ENCODE measurements around the gene CAPRIN1. TPM values are rescaled to one million over a fixed set of nuclear protein-coding genes. Genes with fewer than 3 reads are reported as not detected.

Gene CAPRIN1
- total and polyA plus RNA-seq, 2 of the 8 experiments (the other 6 are each of a cell fraction or from before 2014, with no cell fraction given), result 221 to 317 TPM

GRCh38 chr11:34111722-34112270 is 60.3 kb downstream of the CAPRIN1 start:
- H3K56ac ChIP-seq (replicated peaks; ENCODE audit: insufficient read length, low read depth, low read length), result no peak overlapping the region
- H2BK15ac ChIP-seq (ENCODE audit: low read length), result no peak overlapping the region
- no peak overlapping the region for H3K27ac ChIP-seq (ENCODE audit: low read depth, low read length)
- no peak overlapping the region for H3K23ac ChIP-seq (ENCODE audit: insufficient read length)
- H3K14ac ChIP-seq (ENCODE audit: insufficient read length), result no peak overlapping the region
- H2AFZ ChIP-seq (ENCODE audit: low read length), result no peak overlapping the region
- no peaks in the 10 kb centered on the region for H3K9me3 ChIP-seq (ENCODE audit: insufficient read depth in 2 of 2, low read depth in 1 of 2, low read length in 1 of 2)
- H2BK12ac ChIP-seq (ENCODE audit: low read depth, low read length), result no peak overlapping the region
- FAIRE-seq (no peak), DNase-seq (ENCODE audit: low read depth in 1 of 2, low spot score in 2 of 2) (no peak)
- no peak overlapping the region for H4K5ac ChIP-seq (ENCODE audit: insufficient read length, low read depth, low read length)
- no peak overlapping the region for H2BK20ac ChIP-seq (ENCODE audit: low read length)
- no peak overlapping the region for H2BK5ac ChIP-seq (ENCODE audit: low read depth, low read length)
- H4K91ac ChIP-seq (replicated peaks; ENCODE audit: insufficient read length, low read length), result no peak overlapping the region
- peaks cover 4 to 6% of the 10 kb centered on the region in 2 experiments for H4K20me1 ChIP-seq (replicated peaks in 1 of 2; ENCODE audit: control insufficient read depth in 1 of 2, insufficient read depth in 2 of 2, low read length in 2 of 2)
- POLR2A ChIA-PET (ENCODE audit: partially characterized antibody), result interaction anchor here (1.4 to 1.5 kb wide), 3 partner anchors 10 to 43 kb away, joined by 3 to 6 read pairs (median 5); no protein-coding TSS in a partner anchor
- no peak overlapping the region for H3K4me3 ChIP-seq (ENCODE audit: extremely low read depth in 1 of 4, insufficient read depth in 2 of 4, low read depth in 3 of 4, low read length in 4 of 4)
- no peak overlapping the region for H2BK120ac ChIP-seq (replicated peaks; ENCODE audit: low read depth, low read length)
- no peaks in the 10 kb centered on the region for H3K4me1 ChIP-seq (replicated peaks in 1 of 4; ENCODE audit: control insufficient read depth in 3 of 4, insufficient read depth in 4 of 4, low read length in 3 of 4)
- H3K4me2 ChIP-seq (ENCODE audit: insufficient read depth in 1 of 2, low read depth in 2 of 2, low read length in 2 of 2), result no peak overlapping the region
- H4K8ac ChIP-seq (ENCODE audit: extremely low read depth, insufficient read depth, low read length), result no peak overlapping the region
- H3K9ac ChIP-seq (replicated peaks in 1 of 4; ENCODE audit: extremely low read depth in 1 of 4, low read depth in 3 of 4, low read length in 3 of 4), result no peak overlapping the region
- H3K36me3 ChIP-seq (ENCODE audit: control insufficient read depth in 2 of 4, insufficient read depth in 4 of 4, low read length in 3 of 4), result peaks cover 42 to 83% (median 69%) of the 10 kb centered on the region in 4 experiments
- H3K23me2 ChIP-seq (ENCODE audit: low read depth, low read length), result no peaks in the 10 kb centered on the region
- H3K4ac ChIP-seq (replicated peaks; ENCODE audit: insufficient read length, low read depth, low read length), result no peak overlapping the region
- no peaks in the 10 kb centered on the region for H3K79me1 ChIP-seq (ENCODE audit: low read depth, low read length)
- CTCF ChIA-PET (ENCODE audit: partially characterized antibody), result interaction anchor here (0.7 to 1.2 kb wide), 2 partner anchors 34 to 114 kb away, joined by 3 read pairs; no protein-coding TSS in a partner anchor
- H3K18ac ChIP-seq (ENCODE audit: extremely low read depth, low read length), result no peak overlapping the region
- peaks cover 0 to 18% of the 10 kb centered on the region in 2 experiments; a peak in 3 of 4 replicates for H3K79me2 ChIP-seq (ENCODE audit: control insufficient read depth in 1 of 2, insufficient read depth in 2 of 2, low read length in 2 of 2)
- TF ChIP-seq CREB1 (IDR thresholded peaks at IDR 0.05) (no peak), YY1 (IDR thresholded peaks at IDR 0.05; ENCODE audit: low read depth, low read length) (no peak)
- no peaks in the 10 kb centered on the region for H3K27me3 ChIP-seq (replicated peaks in 1 of 4; ENCODE audit: control insufficient read depth in 3 of 4, extremely low read depth in 1 of 4, insufficient read depth in 3 of 4, low read length in 3 of 4)
- no peak overlapping the region for H2AK5ac ChIP-seq (ENCODE audit: low read depth, low read length)
- WGBS, 2 experiments (ENCODE audit: extremely low coverage in 1 of 2, insufficient coverage in 1 of 2, insufficient read length in 1 of 2, insufficient replicate concordance in 2 of 2, low coverage in 1 of 2, low lambda C conversion rate in 2 of 2, missing lambda C conversion rate in 1 of 2), result 90% methylated on average over 6 of the region's 6 CpGs; no CpG with 5 or more reads in 1 of the 2 experiments
